DND-41 (cell line): ENCODE data around the gene NDUFAF3.

Source experiments
- ATAC-seq: fragments of 200-7000 bp; cut with Tn5 transposase; 3 replicates; pipeline ENCODE4 v1.9.1; 2021; ENCODE audit warnings: low read depth; ENCODE audit not compliant: insufficient read depth
- DNase-seq: peaks from one replicate; pipeline ENCODE4 v3.0.0-alpha.2; 2020
- H2AFZ ChIP-seq: 2 replicates; pipeline ENCODE4 v1.6.0; 2012; ENCODE audit warnings: low read depth, low read length
- H3K27ac ChIP-seq: 2 replicates; pipeline ENCODE4 v1.5.1; 2012; ENCODE audit warnings: low read length, inconsistent platforms
- H3K27me3 ChIP-seq: fragments of 200-600 bp; sonication (generic); 2 replicates; pipeline ENCODE4 v1.6.0; 2012; ENCODE audit warnings: low read length, mild to moderate bottlenecking, inconsistent platforms; ENCODE audit not compliant: insufficient read depth, poor library complexity
- H3K36me3 ChIP-seq: 2 replicates; pipeline ENCODE4 v1.5.1; 2012; ENCODE audit warnings: low read length, inconsistent platforms; ENCODE audit not compliant: insufficient read depth
- H3K4me1 ChIP-seq: 2 replicates; pipeline ENCODE4 v1.5.1; 2012; ENCODE audit warnings: mild to moderate bottlenecking, low read length; ENCODE audit not compliant: insufficient read depth
- H3K4me2 ChIP-seq: 2 replicates; pipeline ENCODE4 v1.6.0; 2012; ENCODE audit warnings: mild to moderate bottlenecking, moderate library complexity, low read length, inconsistent platforms; ENCODE audit not compliant: insufficient read depth
- H3K4me3 ChIP-seq, 2 experiments: fragments of 200-600 bp in 1 of 2; shearing (Covaris generic) in 1 of 2; 2 replicates each; pipeline ENCODE4 v1.5.1; 2012 to 2016; ENCODE audit warnings: inconsistent platforms in 2 of 2, low read length in 2 of 2, mild to moderate bottlenecking in 2 of 2, low read depth in 1 of 2, moderate library complexity in 1 of 2
- H3K79me2 ChIP-seq: 2 replicates; pipeline ENCODE4 v1.6.0; 2012; ENCODE audit warnings: low read length, inconsistent platforms; ENCODE audit not compliant: insufficient read depth
- H3K9ac ChIP-seq: 2 replicates; pipeline ENCODE4 v1.6.0; 2012; ENCODE audit warnings: low read depth, mild to moderate bottlenecking, inconsistent platforms, low read length, moderate library complexity
- H3K9me3 ChIP-seq: 2 replicates; pipeline ENCODE4 v1.5.1; 2012; ENCODE audit warnings: low read length, moderate library complexity, mild to moderate bottlenecking, inconsistent platforms; ENCODE audit not compliant: insufficient read depth, severe bottlenecking
- H4K20me1 ChIP-seq: 2 replicates; pipeline ENCODE4 v1.6.0; 2012; ENCODE audit warnings: low read length; ENCODE audit not compliant: insufficient read depth
- EZH2 ChIP-seq: IDR thresholded peaks from 3 replicates; pipeline ENCODE4 v1.6.1; 2012; ENCODE audit warnings: borderline replicate concordance, low read depth, mild to moderate bottlenecking, moderate library complexity, low read length, inconsistent platforms; ENCODE audit not compliant: severe bottlenecking
- TF ChIP-seq, protein P1 (sequence below): IDR thresholded peaks from 2 replicates; pipeline ENCODE4 v1.5.1; 2012; ENCODE audit warnings: borderline replicate concordance, low read length, moderate library complexity, mild to moderate bottlenecking; ENCODE audit not compliant: poor library complexity, severe bottlenecking; ENCODE audit errors: extremely low read depth

NDUFAF3 gene

DNA sequence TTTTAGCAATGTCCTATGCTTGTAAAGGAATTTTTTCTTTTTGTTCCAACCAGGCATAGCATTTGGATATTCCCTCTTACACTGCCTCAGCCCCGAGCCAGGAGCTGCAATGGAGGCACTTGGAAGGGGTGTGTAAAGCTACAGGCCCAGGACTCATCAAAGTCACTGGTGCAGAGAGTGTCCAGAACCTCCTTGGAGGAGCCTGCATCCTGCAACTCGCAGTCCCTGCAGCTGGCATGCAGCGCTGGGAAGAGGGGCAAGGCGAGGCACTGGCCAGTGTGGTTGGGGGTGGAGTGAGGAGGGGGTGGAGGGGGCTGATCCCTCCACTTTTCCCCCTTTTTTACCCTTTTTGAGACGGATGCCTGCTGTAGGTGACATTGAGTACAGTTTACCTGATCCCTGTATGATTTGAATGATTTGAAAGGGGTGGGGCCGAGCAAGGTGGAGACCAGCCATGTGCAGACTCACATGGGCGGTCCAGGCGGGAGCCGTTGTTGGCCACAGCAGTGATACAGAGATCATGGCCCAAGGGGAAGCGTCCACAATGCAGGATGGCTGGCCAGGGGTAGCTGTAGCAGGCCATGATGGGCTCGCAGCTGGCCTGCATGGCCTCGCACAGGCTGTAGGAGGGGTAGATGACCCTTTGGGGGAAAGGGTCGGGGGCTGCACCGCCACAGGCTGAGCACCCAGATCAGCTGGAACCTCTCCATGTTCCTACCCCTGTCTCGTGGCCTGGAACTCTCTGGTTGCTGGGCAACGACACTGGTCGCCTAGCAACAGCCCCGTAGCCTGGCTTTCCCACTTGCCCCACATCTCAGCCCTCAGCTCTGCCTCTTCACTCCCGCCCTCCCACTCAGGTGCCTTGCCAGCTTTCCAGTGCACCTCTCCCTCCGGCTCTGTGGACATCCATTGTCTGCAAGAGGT is 23.9 kb upstream of the NDUFAF3 start:
- Histone ChIP-seq H3K79me2 (no peaks in the 10 kb centered on the region), H3K36me3 (peaks cover 4% of the 10 kb centered on the region; the same call in 1 of the 2 replicates), H2AFZ (no peak overlapping the region), H3K4me3 (no peak overlapping the region), H3K9ac (no peak overlapping the region), H3K4me1 (no peaks in the 10 kb centered on the region), H3K9me3 (no peaks in the 10 kb centered on the region), H3K4me2 (no peak overlapping the region), H3K27ac (no peak overlapping the region), H3K27me3 (no peaks in the 10 kb centered on the region), H4K20me1 (0 out of 2 replicates have a peak, but pooled peaks cover 2% of the 10 kb centered on the region)
- TF ChIP-seq EZH2: no peak
- TF ChIP-seq, protein P1, sequence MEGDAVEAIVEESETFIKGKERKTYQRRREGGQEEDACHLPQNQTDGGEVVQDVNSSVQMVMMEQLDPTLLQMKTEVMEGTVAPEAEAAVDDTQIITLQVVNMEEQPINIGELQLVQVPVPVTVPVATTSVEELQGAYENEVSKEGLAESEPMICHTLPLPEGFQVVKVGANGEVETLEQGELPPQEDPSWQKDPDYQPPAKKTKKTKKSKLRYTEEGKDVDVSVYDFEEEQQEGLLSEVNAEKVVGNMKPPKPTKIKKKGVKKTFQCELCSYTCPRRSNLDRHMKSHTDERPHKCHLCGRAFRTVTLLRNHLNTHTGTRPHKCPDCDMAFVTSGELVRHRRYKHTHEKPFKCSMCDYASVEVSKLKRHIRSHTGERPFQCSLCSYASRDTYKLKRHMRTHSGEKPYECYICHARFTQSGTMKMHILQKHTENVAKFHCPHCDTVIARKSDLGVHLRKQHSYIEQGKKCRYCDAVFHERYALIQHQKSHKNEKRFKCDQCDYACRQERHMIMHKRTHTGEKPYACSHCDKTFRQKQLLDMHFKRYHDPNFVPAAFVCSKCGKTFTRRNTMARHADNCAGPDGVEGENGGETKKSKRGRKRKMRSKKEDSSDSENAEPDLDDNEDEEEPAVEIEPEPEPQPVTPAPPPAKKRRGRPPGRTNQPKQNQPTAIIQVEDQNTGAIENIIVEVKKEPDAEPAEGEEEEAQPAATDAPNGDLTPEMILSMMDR: no peak
- no peak for DNase-seq
- ATAC-seq: no peak

DNA sequence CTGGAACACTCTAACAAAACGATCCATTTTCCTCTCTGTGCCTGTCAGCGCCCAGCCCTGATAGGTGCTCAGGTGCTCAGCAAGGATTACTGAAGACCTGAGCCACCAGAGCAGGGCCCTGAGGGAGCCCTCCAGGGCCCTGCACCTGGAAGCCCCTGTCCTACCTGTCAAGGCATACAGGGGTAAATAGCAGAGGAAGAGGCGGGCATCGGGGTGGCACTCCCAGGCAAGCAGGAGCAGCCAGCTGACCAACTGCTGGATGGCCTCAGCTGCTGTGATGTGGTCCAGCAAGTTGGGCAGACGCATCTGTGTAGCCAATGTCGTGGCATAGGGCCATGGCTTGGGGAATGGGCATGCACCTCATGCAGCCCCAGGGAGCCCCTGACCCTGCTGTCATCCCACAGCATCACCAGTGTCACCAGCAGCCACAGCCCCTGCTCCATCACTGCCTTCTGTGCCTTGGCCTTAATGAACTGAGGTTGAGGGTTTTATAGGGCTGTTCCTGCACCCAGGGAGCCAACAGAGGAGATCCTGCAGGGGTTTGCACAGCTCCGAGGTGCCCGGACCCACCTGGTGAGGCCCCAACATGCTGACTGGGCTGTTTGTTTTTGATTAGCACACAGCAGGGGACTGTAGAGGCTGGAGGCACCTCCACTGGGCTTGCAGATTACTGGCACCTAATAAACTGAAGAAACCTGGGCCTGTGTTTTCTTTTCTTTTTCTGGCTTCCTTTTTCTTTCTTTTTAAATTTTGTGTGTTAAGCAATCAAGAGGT is 22.6 kb upstream of the NDUFAF3 start:
- Histone ChIP-seq H2AFZ (no peak overlapping the region), H3K9ac (no peak overlapping the region), H3K27me3 (no peaks in the 10 kb centered on the region), H3K36me3 (peaks cover 4% of the 10 kb centered on the region; the same call in 1 of the 2 replicates), H4K20me1 (0 out of 2 replicates have a peak, but pooled peaks cover 2% of the 10 kb centered on the region), H3K27ac (no peak overlapping the region), H3K79me2 (no peaks in the 10 kb centered on the region), H3K4me3 (no peak overlapping the region), H3K4me1 (no peaks in the 10 kb centered on the region), H3K4me2 (no peak overlapping the region), H3K9me3 (no peaks in the 10 kb centered on the region)
- no peak for ATAC-seq
- DNase-seq: no peak
- TF ChIP-seq, protein P1: no peak

DNA sequence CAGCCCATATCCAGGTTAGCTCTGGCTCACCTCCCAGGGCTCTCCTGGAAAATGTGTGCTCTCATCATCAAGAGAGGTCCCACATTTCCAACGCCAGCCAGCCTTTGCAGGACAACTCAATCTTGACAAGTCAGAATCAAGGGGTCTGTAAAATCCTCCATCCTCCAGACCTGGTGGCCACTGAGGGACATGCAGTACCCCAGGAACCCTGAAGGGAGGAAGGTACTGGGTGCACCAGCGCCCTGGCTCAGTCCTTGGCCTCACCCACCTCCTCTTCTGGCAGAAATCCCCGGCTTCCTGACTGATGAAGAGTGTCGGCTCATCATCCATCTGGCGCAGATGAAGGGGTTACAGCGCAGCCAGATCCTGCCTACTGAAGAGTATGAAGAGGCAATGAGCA is 20.8 kb upstream of the NDUFAF3 start:
- DNase-seq: no peak
- no peak overlapping the region for H3K27ac ChIP-seq

More for the DNA sequence above, 20.8 kb upstream of the NDUFAF3 start:
- Histone ChIP-seq H2AFZ (no peak overlapping the region), H3K4me1 (peaks cover 4% of the 10 kb centered on the region), H3K79me2 (no peaks in the 10 kb centered on the region), H3K4me2 (no peak overlapping the region), H3K27me3 (no peaks in the 10 kb centered on the region), H4K20me1 (0 out of 2 replicates have a peak, but pooled peaks cover 2% of the 10 kb centered on the region), H3K36me3 (peaks cover 4% of the 10 kb centered on the region; the same call in 1 of the 2 replicates), H3K9ac (no peak overlapping the region), H3K9me3 (no peaks in the 10 kb centered on the region), H3K4me3 (no peak overlapping the region)
- no peak for ATAC-seq
- TF ChIP-seq, protein P1: no peak
- no peak for TF ChIP-seq EZH2
